Stimulated activated CD4-positive, alpha-beta T cell treated with anti-CD3 and anti-CD28 coated beads, Interleukin-15, amount 100 ng/mL, for 24 hours (primary cell): ENCODE measurements around the gene NRXN2.
"Not testable (repeated sequence)": the region's sequence is repeated elsewhere in the genome, so short reads cannot be mapped to it uniquely, and the experiment has no call there.

ENCODE experiments used
- DNase-seq: peaks from one replicate; pipeline ENCODE4 v3.0.0-alpha.2; 2020

NRXN2 gene

DNA sequence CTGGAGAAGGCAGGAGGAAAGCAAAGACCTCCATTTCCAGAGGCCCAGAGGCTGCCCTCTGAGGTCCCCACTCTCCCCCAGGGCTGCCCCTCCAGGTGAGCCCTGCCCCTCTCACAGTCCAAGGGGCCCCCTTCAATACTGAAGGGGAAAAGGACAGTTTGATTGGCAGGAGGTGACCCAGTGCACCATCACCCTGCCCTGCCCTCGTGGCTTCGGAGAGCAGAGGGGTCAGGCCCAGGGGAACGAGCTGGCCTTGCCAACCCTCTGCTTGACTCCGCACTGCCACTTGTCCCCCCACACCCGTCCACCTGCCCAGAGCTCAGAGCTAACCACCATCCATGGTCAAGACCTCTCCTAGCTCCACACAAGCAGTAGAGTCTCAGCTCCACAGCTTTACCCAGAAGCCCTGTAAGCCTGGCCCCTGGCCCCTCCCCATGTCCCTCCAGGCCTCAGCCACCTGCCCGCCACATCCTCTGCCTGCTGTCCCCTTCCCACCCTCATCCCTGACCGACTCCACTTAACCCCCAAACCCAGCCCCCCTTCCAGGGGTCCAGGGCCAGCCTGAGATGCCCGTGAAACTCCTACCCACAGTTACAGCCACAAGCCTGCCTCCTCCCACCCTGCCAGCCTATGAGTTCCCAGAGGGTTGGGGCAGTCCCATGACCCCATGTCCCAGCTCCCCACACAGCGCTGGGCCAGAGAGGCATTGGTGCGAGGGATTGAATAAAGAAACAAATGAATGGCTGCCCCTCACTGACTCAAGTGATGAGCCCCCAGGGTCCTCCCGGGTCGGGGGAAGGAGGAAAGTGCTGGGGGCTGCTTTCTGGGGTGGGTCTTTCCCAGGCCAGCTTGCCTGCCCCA lies 121.2 kb downstream of the NRXN2 start:
- no peak for DNase-seq

- no peak for DNase-seq
Observed at GRCh38 chr11:64600281-64600992, 122.6 kb downstream of the NRXN2 start.

DNA sequence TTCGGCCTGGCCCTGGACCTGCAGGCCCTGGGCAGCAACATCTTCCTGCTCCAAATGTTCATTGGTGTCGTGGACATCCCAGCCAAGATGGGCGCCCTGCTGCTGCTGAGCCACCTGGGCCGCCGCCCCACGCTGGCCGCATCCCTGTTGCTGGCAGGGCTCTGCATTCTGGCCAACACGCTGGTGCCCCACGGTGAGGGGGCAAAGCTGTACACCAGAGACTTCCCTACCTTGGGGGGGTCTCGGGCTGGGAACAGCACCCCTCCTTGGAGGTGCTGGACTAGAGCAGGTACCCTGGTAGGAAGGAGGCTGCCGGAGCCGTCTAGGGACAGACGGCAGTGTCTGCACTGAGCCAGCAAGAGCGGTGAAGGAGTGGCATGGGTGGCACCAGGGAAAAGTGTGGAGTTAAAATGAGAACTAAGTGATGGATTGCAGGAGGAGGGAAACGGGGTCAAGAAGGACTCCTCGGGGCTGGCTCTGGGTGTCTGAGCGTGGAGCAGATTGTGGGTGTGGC lies 123.2 kb downstream of the NRXN2 start:
- no peak for DNase-seq

GRCh38 chr11:64598797-64599697 lies 124.0 kb downstream of the NRXN2 start:
- no peak for DNase-seq

- no peak for DNase-seq
Observed at GRCh38 chr11:64598106-64598796, 124.7 kb downstream of the NRXN2 start.

GRCh38 chr11:64597671-64598101 lies 125.3 kb downstream of the NRXN2 start:
- no peak for DNase-seq

DNA sequence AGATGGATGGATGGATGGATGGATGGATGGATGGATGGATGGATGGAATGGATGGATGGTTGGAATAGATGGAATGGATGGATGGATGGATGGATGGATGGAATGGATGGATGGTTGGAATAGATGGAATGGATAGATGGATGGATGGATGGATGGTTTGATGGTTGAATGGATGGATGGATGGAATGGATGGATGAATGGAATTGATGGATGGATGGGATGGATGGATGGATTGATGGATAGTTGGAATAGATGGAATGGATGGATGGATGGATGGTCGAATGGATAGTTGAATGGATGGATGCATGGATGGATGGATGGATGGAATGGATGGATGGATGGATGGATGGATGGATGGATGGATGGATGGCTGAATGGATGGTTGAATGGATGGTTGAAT lies 127.1 kb downstream of the NRXN2 start:
- DNase-seq = not testable (repeated sequence)

- DNase-seq = no peak
Observed at GRCh38 chr11:64594159-64594939, 128.6 kb downstream of the NRXN2 start.

- DNase-seq = no peak
Observed at GRCh38 chr11:64593156-64594105, 129.6 kb downstream of the NRXN2 start.

- DNase-seq = no peak
Observed at GRCh38 chr11:64592656-64593055, 130.3 kb downstream of the NRXN2 start.

GRCh38 chr11:64592234-64592615 lies 130.8 kb downstream of the NRXN2 start:
- DNase-seq = no peak

- DNase-seq = no peak
Observed at GRCh38 chr11:64591257-64592233, 131.5 kb downstream of the NRXN2 start.

DNA sequence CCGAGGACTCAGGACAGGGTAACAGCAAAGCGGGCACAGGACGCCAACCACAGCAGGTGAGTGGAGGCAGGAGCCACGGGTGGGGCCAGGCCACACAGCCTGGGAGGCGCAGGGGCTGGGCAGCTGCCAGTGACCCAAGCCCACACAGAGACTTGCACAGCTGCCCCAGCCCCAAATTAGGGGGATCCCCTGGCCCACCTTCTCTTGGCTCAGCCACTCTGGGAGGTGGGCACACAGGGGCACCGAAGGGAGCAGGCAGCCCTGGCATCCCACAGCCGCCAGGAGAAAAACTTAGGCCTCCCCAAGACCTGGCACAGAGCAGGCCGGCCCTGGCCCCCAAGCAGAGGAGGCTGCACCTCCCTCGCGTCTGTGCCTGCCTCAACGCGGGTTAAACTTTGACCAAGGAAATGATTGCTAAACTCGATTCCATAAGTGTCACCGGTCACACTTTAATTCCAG lies 132.2 kb downstream of the NRXN2 start, which contains the start of gene SLC22A12:
Gene SLC22A12 (plus strand): TSS at position 458 of the 459 bp plus-strand sequence. CDS start 337 bp downstream, outside the sequence.
- no peak for DNase-seq

DNA sequence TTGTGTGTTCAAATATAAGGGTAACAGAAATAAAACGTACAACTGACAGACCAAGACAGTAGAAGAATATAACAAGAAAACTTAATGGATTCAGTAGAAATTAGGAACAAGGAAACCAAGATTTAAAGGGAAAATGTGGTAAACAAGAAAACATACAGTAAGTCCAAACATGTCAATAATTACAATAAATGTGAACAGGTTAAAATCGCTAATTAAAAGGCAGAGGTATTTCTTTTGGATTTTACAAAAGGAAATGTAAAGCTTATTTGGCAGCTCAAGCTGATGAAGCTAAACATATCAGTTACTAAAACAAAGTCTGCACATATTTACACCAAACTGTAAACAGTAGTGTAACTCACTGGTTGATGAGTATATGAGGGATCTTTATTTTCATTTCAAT lies 134.3 kb downstream of the NRXN2 start:
- no peak for DNase-seq

- DNase-seq = no peak
Observed at GRCh38 chr11:64586366-64586765, 136.6 kb downstream of the NRXN2 start.

DNA sequence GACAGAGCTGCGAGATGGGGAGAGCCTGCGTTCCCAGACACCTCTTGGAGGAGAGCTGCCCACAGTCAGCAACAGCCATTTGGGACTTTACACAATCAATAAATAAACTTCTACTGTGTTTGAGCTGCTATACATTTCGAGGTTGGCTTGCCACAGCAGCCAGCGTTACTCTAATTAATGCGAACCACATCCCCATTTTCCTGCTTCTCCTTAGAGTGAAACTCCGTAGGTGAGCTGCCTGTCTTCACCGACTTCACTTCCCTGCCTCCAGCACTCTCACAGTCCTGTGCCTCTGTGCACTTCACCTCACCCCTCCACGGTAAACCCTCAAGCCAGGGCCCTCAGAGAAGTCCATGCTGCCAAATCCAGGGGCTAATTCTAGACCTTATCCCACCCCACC lies 137.8 kb downstream of the NRXN2 start:
- no peak for DNase-seq

DNA sequence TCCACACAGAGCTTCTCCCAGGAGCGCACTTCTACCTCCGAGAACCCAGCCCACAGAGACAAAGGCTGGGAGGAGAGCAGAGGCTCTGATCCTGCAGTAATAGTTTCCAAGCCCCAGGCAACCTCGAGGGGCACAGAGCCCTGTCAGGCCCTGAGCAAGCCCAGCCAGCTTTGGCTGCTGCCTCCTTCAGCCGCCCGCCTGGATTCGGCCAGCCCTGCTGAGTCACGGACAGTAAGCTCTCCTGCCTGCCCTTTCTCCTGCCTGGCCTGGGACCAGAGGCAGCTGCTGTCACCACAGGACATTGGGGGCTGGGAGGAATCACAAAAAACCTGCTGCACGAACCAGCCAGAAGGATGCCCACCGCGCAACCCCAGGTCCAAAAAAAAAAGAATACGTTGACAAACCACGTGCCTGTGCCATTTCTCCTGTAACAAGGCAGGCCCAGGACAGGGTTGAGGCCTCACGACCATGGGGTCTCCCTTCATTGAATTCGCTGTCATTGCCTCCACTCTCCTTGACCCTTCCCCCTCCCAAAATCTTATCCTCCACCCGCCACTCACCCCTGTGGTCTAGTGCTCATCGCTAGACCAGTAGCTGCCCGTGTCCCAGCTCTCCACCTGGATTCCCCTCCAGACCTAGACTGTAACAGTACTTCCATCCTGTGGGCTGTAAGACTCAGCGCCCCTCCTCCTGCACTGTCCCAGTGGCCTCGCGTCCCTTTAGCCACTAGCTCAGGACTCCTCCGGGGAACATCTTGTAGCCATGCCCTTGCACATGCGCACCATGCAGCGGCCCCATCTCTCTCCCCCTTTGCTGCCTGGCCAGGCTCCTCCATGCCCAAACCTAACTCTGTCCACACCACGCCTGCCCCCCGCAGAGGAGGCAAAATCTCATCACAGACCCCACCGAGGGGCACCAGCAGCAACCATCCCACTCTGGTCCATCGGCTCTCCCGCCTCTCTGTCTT lies 139.4 kb downstream of the NRXN2 start:
- no peak for DNase-seq
